Liver (tissue), 9 donors: ENCODE data around the gene GAMT. TPM values are rescaled to one million over a fixed set of nuclear protein-coding genes. Genes with fewer than 3 reads are reported as not detected.

Experiments
- DNase-seq: peaks from one replicate; pipeline ENCODE4 v3.0.0-alpha.2; 2017; ENCODE audit warnings: low spot score
- H3K27ac ChIP-seq, 2 donors: one replicate each; pipeline ENCODE4 v1.7.0; 2013; ENCODE audit warnings: inconsistent platforms in 2 of 2, low read length in 2 of 2, control low read depth in 1 of 2, low read depth in 1 of 2, mild to moderate bottlenecking in 1 of 2
- H3K27me3 ChIP-seq, 4 donors: one replicate each; pipeline versions ENCODE4 v1.6.1 to v1.7.0; 2013; ENCODE audit warnings: low read length in 3 of 4, inconsistent platforms in 1 of 4, mild to moderate bottlenecking in 1 of 4, moderate library complexity in 1 of 4; ENCODE audit not compliant: control insufficient read depth in 4 of 4, insufficient read depth in 4 of 4
- H3K36me3 ChIP-seq, 4 donors: one replicate each; pipeline versions ENCODE4 v1.6.1 to v1.7.0; 2013; ENCODE audit warnings: low read length in 3 of 4, mild to moderate bottlenecking in 3 of 4, low read depth in 1 of 4, moderate library complexity in 1 of 4; ENCODE audit not compliant: control insufficient read depth in 4 of 4, insufficient read depth in 3 of 4
- H3K4me1 ChIP-seq, 4 donors: one replicate each; pipeline versions ENCODE4 v1.6.1 to v1.7.0; 2013; ENCODE audit warnings: low read length in 3 of 4, mild to moderate bottlenecking in 3 of 4, moderate library complexity in 1 of 4; ENCODE audit not compliant: control insufficient read depth in 4 of 4, insufficient read depth in 4 of 4
- H3K4me3 ChIP-seq, 3 donors: one replicate each; pipeline versions ENCODE4 v1.6.1 to v1.7.0; 2013; ENCODE audit warnings: low read length in 3 of 3, control low read depth in 1 of 3, low read depth in 1 of 3, mild to moderate bottlenecking in 1 of 3
- H3K9ac ChIP-seq, 2 donors: one replicate each; pipeline ENCODE4 v1.7.0; 2013; ENCODE audit warnings: low read length in 2 of 2, mild to moderate bottlenecking in 2 of 2, moderate library complexity in 2 of 2, control low read depth in 1 of 2, low read depth in 1 of 2
- H3K9me3 ChIP-seq, 4 donors: one replicate each; pipeline versions ENCODE4 v1.6.1 to v1.7.0; 2013; ENCODE audit warnings: low read length in 3 of 4; ENCODE audit not compliant: control insufficient read depth in 4 of 4
- ATF3 ChIP-seq: IDR thresholded peaks from 2 replicates; pipeline ENCODE4 v1.6.1; 2016; ENCODE audit warnings: antibody characterized with exemption
- EGR1 ChIP-seq, 2 donors: IDR thresholded peaks; 2 replicates each; pipeline ENCODE4 v1.6.1; 2016 to 2018; ENCODE audit warnings: antibody characterized with exemption in 2 of 2, low read depth in 2 of 2
- FOXA1 ChIP-seq: IDR thresholded peaks from 2 replicates; pipeline ENCODE4 v1.6.1; 2016; ENCODE audit warnings: antibody characterized with exemption
- FOXA2 ChIP-seq: IDR thresholded peaks from 2 replicates; pipeline ENCODE4 v1.6.1; 2016; ENCODE audit warnings: antibody characterized with exemption
- GABPA ChIP-seq, 2 donors: IDR thresholded peaks in 1 of 2; conservative IDR thresholded peaks in 1 of 2; 2 replicates each; pipeline ENCODE4 v1.6.1; 2016; ENCODE audit warnings: antibody characterized with exemption in 2 of 2, mild to moderate bottlenecking in 1 of 2, moderate library complexity in 1 of 2
- HNF4A ChIP-seq, 2 donors: conservative IDR thresholded peaks; 2 replicates each; pipeline ENCODE4 v1.6.1; 2016; ENCODE audit warnings: antibody characterized with exemption in 2 of 2, mild to moderate bottlenecking in 2 of 2
- HNF4G ChIP-seq: IDR thresholded peaks from 2 replicates; pipeline ENCODE4 v1.6.1; 2016; ENCODE audit warnings: antibody characterized with exemption
- JUND ChIP-seq, 2 donors: IDR thresholded peaks; 2 replicates each; pipeline ENCODE4 v1.6.1; 2016; ENCODE audit warnings: antibody characterized with exemption in 2 of 2
- MAX ChIP-seq: IDR thresholded peaks from 2 replicates; pipeline ENCODE4 v1.6.1; 2016; ENCODE audit warnings: antibody characterized with exemption
- NR2F2 ChIP-seq: IDR thresholded peaks from 2 replicates; pipeline ENCODE4 v1.6.1; 2016; ENCODE audit warnings: antibody characterized with exemption
- RAD21 ChIP-seq, 2 donors: IDR thresholded peaks; 2 replicates each; pipeline ENCODE4 v1.6.1; 2016; ENCODE audit warnings: antibody characterized with exemption in 2 of 2, mild to moderate bottlenecking in 2 of 2
- REST ChIP-seq: IDR thresholded peaks from 2 replicates; pipeline ENCODE4 v1.6.1; 2016; ENCODE audit warnings: antibody characterized with exemption, mild to moderate bottlenecking
- SP1 ChIP-seq: IDR thresholded peaks from 2 replicates; pipeline ENCODE4 v1.6.1; 2018; ENCODE audit warnings: antibody characterized with exemption, mild to moderate bottlenecking
- TAF1 ChIP-seq: conservative IDR thresholded peaks from 2 replicates; pipeline ENCODE4 v1.6.1; 2016; ENCODE audit warnings: antibody characterized with exemption, mild to moderate bottlenecking
- YY1 ChIP-seq: IDR thresholded peaks from 2 replicates; pipeline ENCODE4 v1.6.1; 2016; ENCODE audit warnings: antibody characterized with exemption, mild to moderate bottlenecking
- ZBTB33 ChIP-seq: IDR thresholded peaks from 2 replicates; pipeline ENCODE4 v1.6.1; 2016; ENCODE audit warnings: antibody characterized with exemption
- WGBS: extraction: QIAGEN DNeasy Blood & Tissue Kit; methylation state at CpG from one replicate; pipeline ENCODE4 v1.1.7; 2013; 5-methylcytosine and 5-hydroxymethylcytosine counted together
- polyA plus RNA-seq, 2 donors: library from polyadenylated mRNA; stranded (reverse) in 1 of 2; unstranded in 1 of 2; fragments of 200-250 nt in 1 of 2; fragments of >200 nt in 1 of 2; fragmentation: Nextera tagmentation in 1 of 2; extraction: Ambion mirVana in 1 of 2; gene quantifications; one replicate each; pipeline versions ENCODE4 v1.2.1 to v1.2.3, GENCODE V29; 2013 to 2015
- total RNA-seq, 2 donors: library from RNA; depleted of rRNA; stranded (reverse); fragments of >200 nt; gene quantifications; one replicate each; pipeline ENCODE4 v1.2.3, GENCODE V29; 2014
- TF ChIP-seq, protein P1 (sequence below): fragments of 150-350 bp; IDR thresholded peaks from 2 replicates; pipeline ENCODE4 v1.5.1; 2017; ENCODE audit warnings: improper control_type of control experiment, low read depth, low read length; ENCODE audit not compliant: missing input control
- donor health status: healthy.
- donor health status: healthy.
- donor health status: healthy.
- donor health status: healthy.
- donor health status: healthy.

GAMT gene
- total and polyA plus RNA-seq, 4 donors = 76.2 to 394 (median 274) TPM

DNA sequence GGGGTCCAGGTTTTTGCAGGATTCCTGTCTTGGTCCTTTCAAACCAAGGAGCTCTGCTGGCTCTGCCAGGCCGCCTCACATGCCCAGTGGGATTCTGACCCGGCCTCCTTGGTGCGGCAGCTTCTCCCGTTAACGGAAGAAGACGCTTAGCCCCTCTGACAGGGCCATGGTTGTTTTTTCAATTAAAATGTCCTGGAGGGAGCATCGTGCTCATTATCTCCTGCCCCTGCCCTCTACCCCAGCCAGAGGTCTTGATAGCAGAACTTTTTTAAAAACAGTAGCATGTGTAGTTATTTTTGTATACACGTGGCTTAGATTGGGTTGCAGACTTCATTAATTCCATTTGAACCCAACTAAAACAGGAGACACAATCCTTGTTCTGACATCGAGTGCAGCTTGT lies 25.4 kb upstream of the GAMT start (continued):
- TF ChIP-seq ZBTB33 (no peak), FOXA1 (no peak), FOXA2 (no peak)

DNA sequence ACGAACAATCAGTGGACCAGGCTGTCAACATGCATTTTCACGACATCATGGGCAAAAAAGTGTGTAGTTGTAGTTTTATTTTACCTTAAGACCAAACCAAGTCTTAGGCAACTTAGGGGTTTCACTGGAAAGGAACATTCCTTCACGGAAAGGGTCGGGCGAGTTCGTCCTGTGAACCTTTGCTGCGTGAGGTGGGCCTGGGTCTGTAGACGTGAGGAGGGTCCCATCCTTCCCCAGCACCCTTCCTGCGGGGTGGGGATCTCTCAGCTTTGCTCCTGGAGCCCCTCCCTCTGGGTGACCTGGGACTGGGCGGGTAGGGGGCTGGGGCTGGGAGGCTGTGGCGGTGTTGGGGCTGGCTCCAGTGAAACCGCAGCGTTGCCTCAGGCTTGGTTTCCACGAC lies 24.6 kb upstream of the GAMT start:
- WGBS = 95% methylated on average over 14 of the region's 14 CpGs
- H3K27ac ChIP-seq = no peak overlapping the region
- TF ChIP-seq TAF1 (no peak), SP1 (no peak), ZBTB33 (no peak), NR2F2 (no peak), JUND (IDR thresholded peaks at IDR 0.05) (no peak), EGR1 (IDR thresholded peaks at IDR 0.05; ENCODE audit: low read depth in 2 of 2) (no peak), GABPA (IDR thresholded peaks at IDR 0.05 in 1 of 2, conservative IDR thresholded peaks at IDR 0.05 in 1 of 2) (no peak), MAX (no peak), FOXA1 (no peak), RAD21 (IDR thresholded peaks at IDR 0.05) (no peak), FOXA2 (no peak), ATF3 (no peak), REST (no peak), HNF4G (no peak), YY1 (no peak), HNF4A (conservative IDR thresholded peaks at IDR 0.05) (no peak)
- TF ChIP-seq, protein P1, sequence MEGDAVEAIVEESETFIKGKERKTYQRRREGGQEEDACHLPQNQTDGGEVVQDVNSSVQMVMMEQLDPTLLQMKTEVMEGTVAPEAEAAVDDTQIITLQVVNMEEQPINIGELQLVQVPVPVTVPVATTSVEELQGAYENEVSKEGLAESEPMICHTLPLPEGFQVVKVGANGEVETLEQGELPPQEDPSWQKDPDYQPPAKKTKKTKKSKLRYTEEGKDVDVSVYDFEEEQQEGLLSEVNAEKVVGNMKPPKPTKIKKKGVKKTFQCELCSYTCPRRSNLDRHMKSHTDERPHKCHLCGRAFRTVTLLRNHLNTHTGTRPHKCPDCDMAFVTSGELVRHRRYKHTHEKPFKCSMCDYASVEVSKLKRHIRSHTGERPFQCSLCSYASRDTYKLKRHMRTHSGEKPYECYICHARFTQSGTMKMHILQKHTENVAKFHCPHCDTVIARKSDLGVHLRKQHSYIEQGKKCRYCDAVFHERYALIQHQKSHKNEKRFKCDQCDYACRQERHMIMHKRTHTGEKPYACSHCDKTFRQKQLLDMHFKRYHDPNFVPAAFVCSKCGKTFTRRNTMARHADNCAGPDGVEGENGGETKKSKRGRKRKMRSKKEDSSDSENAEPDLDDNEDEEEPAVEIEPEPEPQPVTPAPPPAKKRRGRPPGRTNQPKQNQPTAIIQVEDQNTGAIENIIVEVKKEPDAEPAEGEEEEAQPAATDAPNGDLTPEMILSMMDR = no peak
- no peaks in the 10 kb centered on the region for H3K27me3 ChIP-seq
- no peak for DNase-seq
- no peak overlapping the region for H3K4me3 ChIP-seq
- no peak overlapping the region for H3K9ac ChIP-seq
- H3K4me1 ChIP-seq = peaks cover 7 to 48% (median 28%) of the 10 kb centered on the region in 4 donors
- no peaks in the 10 kb centered on the region for H3K9me3 ChIP-seq
- H3K36me3 ChIP-seq = peaks cover 16 to 31% (median 25%) of the 10 kb centered on the region in 4 donors
